Fibroblast of villous mesenchyme (primary cell): Measurements from ENCODE around the gene UBE2D1. TPM values are rescaled to one million over a fixed set of nuclear protein-coding genes. Genes with fewer than 3 reads are reported as not detected.
A peak's percentile ranks its signal among the peaks of the same experiment; 100 is the strongest.

Experiments
- DNase-seq: peaks from one replicate; pipeline ENCODE4 v3.0.0-alpha.2; 2010; ENCODE audit warnings: low read depth
- H3K4me3 ChIP-seq: 2 replicates; pipeline ENCODE4 v1.5.1; 2011; ENCODE audit warnings: low read depth, mild to moderate bottlenecking, low read length
- CTCF ChIP-seq: IDR thresholded peaks from 2 replicates; pipeline ENCODE4 v1.5.1; 2012; ENCODE audit warnings: low read depth, mild to moderate bottlenecking, low read length; ENCODE audit not compliant: insufficient read depth
- total RNA-seq: library from RNA; depleted of rRNA; stranded (reverse); fragments of >200 nt; gene quantifications from 2 replicates; pipeline ENCODE4 v1.2.3, GENCODE V29; 2012

The UBE2D1 gene
- total RNA-seq, 1 donor: 27.6 TPM

GRCh38 chr10:58384999-58385783 lies 50.4 kb downstream of the UBE2D1 start, which contains the start of gene TFAM:
Gene TFAM (plus strand): TSS chr10:58385410. CDS start chr10:58385548, 138 bp downstream.
- H3K4me3 ChIP-seq: peak within 1 kb of the TSS; percentile 95
- peak; percentile 92 for DNase-seq
- TF ChIP-seq CTCF: peak; percentile 41

- no peak for TF ChIP-seq CTCF
- peak; percentile 28 for DNase-seq
These were observed 50.9 kb downstream of the UBE2D1 start for GRCh38 chr10:58385784-58386112.

GRCh38 chr10:58389024-58389423 lies 54.2 kb downstream of the UBE2D1 start:
- H3K4me3 ChIP-seq: no peak overlapping the region
- DNase-seq: no peak
- no peak for TF ChIP-seq CTCF

More at GRCh38 chr10:58385784-58386112, 50.9 kb downstream of the UBE2D1 start:
- peak overlapping the region; percentile 95 for H3K4me3 ChIP-seq

- no peak overlapping the region for H3K4me3 ChIP-seq
- DNase-seq: peak; percentile 42
- no peak for TF ChIP-seq CTCF
These were observed 58.5 kb downstream of the UBE2D1 start for GRCh38 chr10:58393317-58393716.

GRCh38 chr10:58394471-58394870 lies 59.7 kb downstream of the UBE2D1 start:
- DNase-seq: no peak
- TF ChIP-seq CTCF: no peak
- H3K4me3 ChIP-seq: no peak overlapping the region

GRCh38 chr10:58396057-58396456 lies 61.3 kb downstream of the UBE2D1 start:
- DNase-seq: no peak
- no peak overlapping the region for H3K4me3 ChIP-seq
- no peak for TF ChIP-seq CTCF
